Panc1 (cell line): Measurements from ENCODE around the gene NPIPB6. TPM values are rescaled to one million over a fixed set of nuclear protein-coding genes. Genes with fewer than 3 reads are reported as not detected.
"Not testable (repeated sequence)": the region's sequence is repeated elsewhere in the genome, so short reads cannot be mapped to it uniquely, and the experiment has no call there.

Source experiments
- ATAC-seq: fragments of 200-7000 bp; cut with Tn5 transposase; 2 replicates; pipeline ENCODE4 v1.9.1; 2020; ENCODE audit warnings: mild to moderate bottlenecking, moderate library complexity
- Bru-seq: library from RNA; stranded (reverse); fragments of 400-500 nt; gene quantifications from one replicate; lab custom pipeline; 2021; lab: Mats Ljungman, UMichigan
- BruChase-seq, 2 experiments: library from RNA; stranded (reverse); fragments of 400-500 nt; gene quantifications; one replicate each; lab custom pipeline; 2021; lab: Mats Ljungman, UMichigan
- BruUV-seq: library from RNA; stranded (reverse); fragments of 400-500 nt; replicated peaks from 2 replicates; lab custom pipeline; 2021; lab: Mats Ljungman, UMichigan
- CTCF ChIA-PET: fragments of 300-600 bp; sonication (Branson Sonifier 250); formaldehyde crosslinking; loops from one replicate; lab custom pipeline; 2022; ENCODE audit warnings: antibody characterized with exemption; lab: Charles Lee
- POLR2A ChIA-PET: fragments of 300-600 bp; sonication (Branson Sonifier 250); formaldehyde crosslinking; loops from one replicate; lab custom pipeline; 2022; ENCODE audit warnings: antibody characterized with exemption; lab: Charles Lee
- DNase-seq: peaks from one replicate; pipeline ENCODE4 v3.0.0-alpha.2; 2010; ENCODE audit warnings: low read depth, low spot score
- H3K27ac ChIP-seq: 2 replicates; pipeline ENCODE4 v1.5.1; 2011; ENCODE audit warnings: mild to moderate bottlenecking, low read length, inconsistent platforms
- H3K27me3 ChIP-seq: fragments of 200-500 bp; sonication (Bioruptor generic); 2 replicates; pipeline ENCODE4 v1.6.0; 2014; ENCODE audit warnings: low read length, inconsistent platforms; ENCODE audit not compliant: control insufficient read depth, insufficient read depth
- H3K36me3 ChIP-seq: fragments of 200-500 bp; sonication (Bioruptor generic); 2 replicates; pipeline ENCODE4 v1.5.1; 2014; ENCODE audit warnings: inconsistent platforms, mild to moderate bottlenecking, low read length, moderate library complexity; ENCODE audit not compliant: control insufficient read depth, insufficient read depth
- H3K4me1 ChIP-seq: 2 replicates; pipeline ENCODE4 v1.5.1; 2011; ENCODE audit warnings: inconsistent platforms, mild to moderate bottlenecking, low read length, moderate library complexity; ENCODE audit not compliant: control insufficient read depth, insufficient read depth
- H3K4me3 ChIP-seq, 2 experiments: 2 replicates each; pipeline ENCODE4 v1.5.1; 2011 to 2012; ENCODE audit warnings: low read depth in 2 of 2, low read length in 2 of 2, mild to moderate bottlenecking in 2 of 2, inconsistent platforms in 1 of 2, moderate library complexity in 1 of 2
- H3K9me3 ChIP-seq: fragments of 200-500 bp; sonication (Bioruptor generic); 2 replicates; pipeline ENCODE4 v1.5.1; 2014; ENCODE audit warnings: low read depth, mild to moderate bottlenecking, inconsistent platforms, low read length, moderate library complexity; ENCODE audit not compliant: control insufficient read depth, insufficient read depth
- in situ Hi-C: cut with HindIII; loops from 2 replicates; pipeline ENCODE4 v1.10.0; 2016; ENCODE audit warnings: low sequenced_read_pairs, low pct_unique_long_range_greater_than_20kb
- intact Hi-C: fragments of 100-400 bp; cut with micrococcal nuclease; formaldehyde crosslinking; loops from one replicate; pipeline ENCODE4 v1.10.0; 2022; ENCODE audit not compliant: unreplicated experiment
- long read RNA-seq: library from polyadenylated mRNA; unstranded; transcript quantifications from one replicate; pipeline ENCODE4 v2.0.0, GENCODE V29; 2021; ENCODE audit not compliant: unreplicated experiment
- polyA plus RNA-seq: library from polyadenylated mRNA; unstranded; fragments of >200 nt; gene quantifications from one replicate; pipeline ENCODE4 v1.2.1, GENCODE V29; 2012; ENCODE audit warnings: missing spikeins; ENCODE audit not compliant: insufficient read length
- total RNA-seq: library from RNA; stranded (reverse); gene quantifications from one replicate; pipeline ENCODE4 v1.2.1, GENCODE V29; 2021; ENCODE audit not compliant: unreplicated experiment

Gene NPIPB6
- total RNA-seq (1.3 TPM), Bru-seq, nascent RNA (percentile 33 among the genes with signal in this experiment), BruChase-seq, experiment 1, labeled RNA remaining after a 2-hour chase (percentile 47 among the genes with signal in this experiment), BruChase-seq, experiment 2, labeled RNA remaining after a 6-hour chase (percentile 51 among the genes with signal in this experiment)
- 0.29 TPM for polyA plus RNA-seq
- long read RNA-seq, result 0 reads

DNA sequence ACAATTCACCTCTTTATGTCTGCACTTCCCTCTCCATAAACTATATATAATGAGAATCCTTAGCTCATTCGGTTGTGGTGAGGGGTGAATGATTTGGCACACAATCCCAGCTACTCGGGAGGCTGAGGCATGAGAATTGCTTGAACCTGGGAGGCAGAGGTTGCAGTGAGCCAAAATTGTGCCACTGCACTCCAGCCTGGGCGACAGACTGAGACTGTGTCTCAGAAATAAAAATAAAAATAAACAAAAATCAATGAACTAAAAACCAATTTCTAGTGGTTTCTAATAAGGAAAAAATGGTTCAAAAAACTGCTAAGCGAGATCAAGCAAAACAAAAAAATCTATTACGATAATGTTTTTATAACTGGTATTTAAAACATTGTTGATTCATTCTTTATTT is at the start of gene NPIPB6:
Gene NPIPB6, minus strand, starts transcription at position 101 of the 400 bp plus-strand sequence. CDS start 686 bp downstream, outside the sequence.
- H3K9me3 ChIP-seq, in situ Hi-C loops, DNase-seq, H3K4me3 ChIP-seq, BruUV-seq, POLR2A ChIA-PET, CTCF ChIA-PET, ATAC-seq, H3K27me3 ChIP-seq, H3K4me1 ChIP-seq, intact Hi-C loops, H3K36me3 ChIP-seq, H3K27ac ChIP-seq: not testable (repeated sequence)

GRCh38 chr16:28403220-28404072 is 40.1 kb upstream of the NPIPB6 start, which contains the start of gene EIF3CL:
EIF3CL (minus strand) TSS chr16:28403841; CDS start chr16:28403618, 223 bp downstream.
- H3K27me3 ChIP-seq, H3K4me1 ChIP-seq, DNase-seq, intact Hi-C loops, POLR2A ChIA-PET, CTCF ChIA-PET, in situ Hi-C loops, BruUV-seq, H3K9me3 ChIP-seq, H3K36me3 ChIP-seq, H3K27ac ChIP-seq: not testable (repeated sequence)
- ATAC-seq, result peak; percentile 100
- H3K4me3 ChIP-seq, result peak within 1 kb of the TSS; percentile 41 to 51

- H3K27me3 ChIP-seq, CTCF ChIA-PET, H3K36me3 ChIP-seq, H3K4me1 ChIP-seq, H3K9me3 ChIP-seq, H3K4me3 ChIP-seq, in situ Hi-C loops, ATAC-seq, BruUV-seq, H3K27ac ChIP-seq, DNase-seq, intact Hi-C loops, POLR2A ChIA-PET: not testable (repeated sequence)
Measured at GRCh38 chr16:28392054-28392453, 28.7 kb upstream of the NPIPB6 start.

DNA sequence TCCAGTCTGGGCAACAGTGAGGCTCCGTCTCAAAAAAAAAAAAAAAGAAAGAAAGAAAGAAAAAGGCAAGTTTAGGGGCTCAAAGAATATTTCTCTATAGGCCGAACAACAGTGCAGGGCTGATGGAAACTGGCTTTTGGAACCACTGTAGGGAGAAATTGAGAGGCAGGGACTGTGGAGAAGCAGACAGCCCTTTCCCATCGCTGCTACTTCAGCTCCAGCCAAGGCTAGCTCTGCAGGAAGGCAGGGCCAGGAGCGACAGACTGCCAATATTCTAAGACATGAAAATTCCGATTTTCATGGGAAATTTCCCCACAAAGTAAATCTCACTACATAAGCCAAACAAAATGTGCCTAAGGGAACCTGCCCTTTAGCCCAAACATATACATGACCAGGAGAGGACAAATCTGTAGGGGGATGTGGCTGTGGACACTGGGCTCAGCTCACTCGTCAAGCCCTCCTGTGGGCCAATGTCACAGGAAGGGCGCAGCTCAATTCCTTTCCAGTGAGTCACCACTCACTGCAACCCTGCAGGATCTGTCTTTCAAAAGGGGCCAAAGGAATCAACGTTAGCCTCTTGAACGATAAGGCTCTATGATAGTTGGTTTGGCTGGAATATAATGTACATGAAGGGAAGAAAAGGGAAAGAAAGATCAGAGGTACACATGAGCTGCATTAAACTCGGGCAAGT is 19.0 kb upstream of the NPIPB6 start:
- H3K4me1 ChIP-seq, H3K36me3 ChIP-seq, H3K9me3 ChIP-seq, H3K4me3 ChIP-seq, DNase-seq, POLR2A ChIA-PET, H3K27me3 ChIP-seq, in situ Hi-C loops, CTCF ChIA-PET, H3K27ac ChIP-seq, intact Hi-C loops: not testable (repeated sequence)
- peak; percentile 71 for ATAC-seq
- TSS peak; percentile 21 for BruUV-seq

DNA sequence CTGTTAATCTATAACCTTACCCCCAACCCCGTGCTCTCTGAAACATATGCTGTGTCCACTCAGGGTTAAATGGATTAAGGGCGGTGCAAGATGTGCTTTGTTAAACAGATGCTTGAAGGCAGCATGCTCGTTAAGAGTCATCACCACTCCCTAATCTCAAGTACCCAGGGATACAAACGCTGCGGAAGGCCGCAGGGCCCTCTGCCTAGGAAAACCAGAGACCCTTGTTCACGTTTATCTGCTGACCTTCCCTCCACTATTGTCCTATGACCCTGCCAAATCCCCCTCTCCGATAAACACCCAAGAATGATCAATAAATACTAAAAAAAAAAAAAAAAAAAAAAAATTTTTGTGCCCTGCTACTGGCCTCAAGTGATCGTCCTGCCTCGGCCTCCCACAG is 14.5 kb upstream of the NPIPB6 start:
- BruUV-seq, result TSS peak; percentile 73
- CTCF ChIA-PET, H3K27ac ChIP-seq, H3K27me3 ChIP-seq, intact Hi-C loops, H3K36me3 ChIP-seq, POLR2A ChIA-PET, in situ Hi-C loops, H3K4me1 ChIP-seq, DNase-seq, H3K9me3 ChIP-seq, ATAC-seq, H3K4me3 ChIP-seq: not testable (repeated sequence)

GRCh38 chr16:28377108-28377625 is 13.9 kb upstream of the NPIPB6 start:
- CTCF ChIA-PET, ATAC-seq, intact Hi-C loops, in situ Hi-C loops, H3K36me3 ChIP-seq, H3K27ac ChIP-seq, H3K27me3 ChIP-seq, H3K4me3 ChIP-seq, DNase-seq, H3K9me3 ChIP-seq, POLR2A ChIA-PET, H3K4me1 ChIP-seq, BruUV-seq: not testable (repeated sequence)

- POLR2A ChIA-PET, intact Hi-C loops, H3K27me3 ChIP-seq, H3K36me3 ChIP-seq, DNase-seq, H3K4me3 ChIP-seq, BruUV-seq, H3K4me1 ChIP-seq, in situ Hi-C loops, H3K9me3 ChIP-seq, H3K27ac ChIP-seq, CTCF ChIA-PET: not testable (repeated sequence)
- peak; percentile 78 for ATAC-seq
Measured at GRCh38 chr16:28375115-28375514, 11.8 kb upstream of the NPIPB6 start.
